H7 (cell line): Measurements from ENCODE around the gene LRRC9. TPM values are rescaled to one million over a fixed set of nuclear protein-coding genes. Genes with fewer than 3 reads are reported as not detected.

ENCODE experiments used
- DNase-seq: peaks from one replicate; pipeline ENCODE4 v3.0.0; 2012
- H3K27me3 ChIP-seq: 2 replicates; pipeline ENCODE4 v1.6.0; 2011; ENCODE audit warnings: mild to moderate bottlenecking, low read length; ENCODE audit not compliant: control insufficient read depth, insufficient read depth
- H3K36me3 ChIP-seq: replicated peaks from 2 replicates; pipeline ENCODE4 v1.5.1; 2011; ENCODE audit warnings: low read length; ENCODE audit not compliant: control insufficient read depth, insufficient read depth
- H3K4me3 ChIP-seq: 2 replicates; pipeline ENCODE4 v1.5.1; 2011; ENCODE audit warnings: low read depth, mild to moderate bottlenecking, control low read depth, low read length, moderate library complexity; ENCODE audit not compliant: insufficient read depth
- total RNA-seq: library from RNA; depleted of rRNA; stranded (reverse); fragments of >200 nt; shearing (Covaris generic); gene quantifications from 2 replicates; pipeline ENCODE4 v1.2.3, GENCODE V29; 2014

LRRC9 gene
- total RNA-seq, 1 experiment from 2014 or later = 0.38 TPM

DNA sequence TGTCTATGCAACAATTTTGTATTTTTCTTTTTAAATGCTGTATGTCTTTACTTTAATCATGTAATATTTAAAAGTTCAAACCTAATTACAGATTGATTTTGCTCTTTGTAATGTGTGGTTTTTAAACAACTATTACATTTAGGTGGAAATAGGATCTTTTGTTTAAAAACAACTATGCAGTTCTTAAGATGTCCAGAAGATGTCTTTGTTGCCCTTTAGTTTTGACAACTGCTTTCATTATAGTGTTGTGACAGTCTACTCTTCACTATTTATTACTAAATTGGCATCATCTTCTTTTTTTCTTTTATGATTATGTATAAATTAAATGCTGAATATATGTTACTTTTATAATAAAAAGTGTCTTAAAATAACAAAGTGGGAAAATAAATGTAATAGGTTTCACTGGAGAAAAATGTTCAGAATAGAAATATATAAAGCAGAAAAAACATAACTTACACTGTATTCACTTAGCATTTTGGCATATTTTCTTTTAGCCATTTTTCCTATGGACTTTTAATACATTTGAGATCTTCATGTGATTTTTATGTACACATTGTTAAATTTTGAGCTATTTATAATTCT lies 144.6 kb downstream of the LRRC9 start:
- DNase-seq = peak; percentile 12
- no peak overlapping the region for H3K4me3 ChIP-seq
- H3K27me3 ChIP-seq = no peaks in the 10 kb centered on the region
- H3K36me3 ChIP-seq = no peaks in the 10 kb centered on the region

DNA sequence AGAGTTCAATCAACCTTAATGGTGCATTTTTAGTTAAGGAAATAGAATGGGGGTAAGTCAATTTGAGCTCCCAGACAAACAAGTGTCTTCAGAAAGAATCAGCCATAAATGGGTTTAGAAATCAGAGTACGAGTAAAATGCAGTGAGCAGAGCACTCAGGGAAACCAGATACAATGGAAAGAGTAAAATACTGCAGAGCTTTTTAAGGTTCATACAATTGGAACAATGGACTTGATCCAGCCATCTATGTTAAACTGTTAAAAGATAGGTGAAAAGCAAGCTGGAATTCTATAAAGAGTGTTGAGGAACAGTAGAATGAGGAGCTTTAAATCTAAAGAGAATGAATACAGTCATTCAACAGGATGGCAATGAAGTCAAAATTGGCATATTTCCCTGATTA lies 147.9 kb downstream of the LRRC9 start:
- no peak for DNase-seq
- Histone ChIP-seq H3K27me3 (no peaks in the 10 kb centered on the region), H3K36me3 (no peaks in the 10 kb centered on the region), H3K4me3 (no peak overlapping the region)

DNA sequence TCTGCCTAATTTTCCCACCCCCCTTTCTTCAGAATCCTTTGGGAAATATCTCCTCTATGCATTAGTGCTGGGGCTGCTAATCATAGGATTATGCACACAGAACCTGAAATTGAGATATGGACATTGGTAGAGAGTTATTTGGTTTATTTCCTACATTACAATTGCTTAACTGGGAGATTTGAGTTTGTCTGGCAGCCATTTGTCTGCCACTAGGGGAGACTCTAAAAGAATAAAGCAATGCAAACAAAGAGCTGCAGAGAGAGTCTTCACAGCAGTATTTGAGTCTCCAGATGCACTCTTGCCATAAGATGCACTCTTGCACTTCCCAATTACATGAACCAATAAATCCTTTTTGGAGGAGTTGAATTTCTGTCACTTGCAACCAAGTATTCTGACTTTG lies 159.8 kb downstream of the LRRC9 start:
- H3K27me3 ChIP-seq = no peaks in the 10 kb centered on the region
- H3K36me3 ChIP-seq = no peaks in the 10 kb centered on the region
- no peak for DNase-seq
- no peak overlapping the region for H3K4me3 ChIP-seq

DNA sequence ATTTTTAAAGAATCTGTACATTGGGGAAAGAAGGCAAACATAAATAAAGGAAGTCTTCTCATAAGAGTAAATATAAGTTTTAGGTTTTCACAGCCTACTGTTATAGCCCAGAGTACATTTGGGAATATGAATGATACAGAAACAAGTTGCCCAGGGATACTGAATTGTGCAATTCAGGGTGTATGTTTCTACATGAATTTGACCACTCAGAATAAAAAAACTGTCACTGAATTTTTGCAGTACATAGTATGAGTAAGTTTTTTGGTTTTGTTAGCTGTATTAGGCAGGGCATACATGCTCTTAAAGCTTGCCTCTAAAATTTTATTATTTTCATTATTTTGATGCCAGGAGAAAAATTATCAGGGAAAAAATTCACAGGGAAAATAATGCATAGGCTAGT lies 165.1 kb downstream of the LRRC9 start:
- H3K27me3 ChIP-seq = no peaks in the 10 kb centered on the region
- H3K4me3 ChIP-seq = no peak overlapping the region
- no peak for DNase-seq
- no peaks in the 10 kb centered on the region for H3K36me3 ChIP-seq

DNA sequence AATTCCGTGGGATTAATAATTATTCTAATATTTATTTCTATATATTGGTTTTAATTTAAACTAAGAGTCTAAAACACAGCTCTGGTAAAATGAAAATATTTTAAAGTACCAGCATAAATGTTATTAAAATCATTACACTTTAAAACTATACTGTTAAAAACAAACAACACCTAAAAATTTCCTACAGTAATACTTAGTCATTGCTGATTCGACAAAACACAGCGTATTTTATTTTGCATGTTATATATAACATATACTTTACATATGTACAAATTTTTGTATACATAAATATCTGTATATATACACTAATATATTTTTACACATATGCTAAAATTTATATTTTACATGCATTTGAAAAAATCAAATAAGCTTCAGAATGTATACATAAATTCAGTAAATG lies 165.7 kb downstream of the LRRC9 start:
- no peaks in the 10 kb centered on the region for H3K27me3 ChIP-seq
- DNase-seq = no peak
- no peaks in the 10 kb centered on the region for H3K36me3 ChIP-seq
- no peak overlapping the region for H3K4me3 ChIP-seq

DNA sequence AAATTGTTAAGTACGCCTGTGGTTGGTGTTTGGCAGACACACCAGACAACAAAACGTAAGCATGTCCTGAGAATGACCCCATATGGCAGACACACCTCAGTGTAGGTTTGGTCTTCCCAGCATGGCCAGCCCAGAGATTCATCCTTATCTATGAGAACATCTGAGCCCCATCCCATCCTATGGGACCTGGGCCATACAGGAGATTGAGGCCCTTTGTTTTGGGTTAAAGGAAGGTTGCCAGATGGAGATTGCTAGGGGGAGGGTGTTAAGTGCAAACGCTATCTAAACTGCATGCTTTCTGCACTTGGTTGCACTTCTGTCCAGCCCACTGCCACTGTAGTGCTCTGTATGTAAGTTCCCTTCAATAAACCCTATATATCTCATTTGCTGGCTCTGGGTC lies 167.7 kb downstream of the LRRC9 start:
- no peaks in the 10 kb centered on the region for H3K36me3 ChIP-seq
- no peak overlapping the region for H3K4me3 ChIP-seq
- no peak for DNase-seq
- no peaks in the 10 kb centered on the region for H3K27me3 ChIP-seq

DNA sequence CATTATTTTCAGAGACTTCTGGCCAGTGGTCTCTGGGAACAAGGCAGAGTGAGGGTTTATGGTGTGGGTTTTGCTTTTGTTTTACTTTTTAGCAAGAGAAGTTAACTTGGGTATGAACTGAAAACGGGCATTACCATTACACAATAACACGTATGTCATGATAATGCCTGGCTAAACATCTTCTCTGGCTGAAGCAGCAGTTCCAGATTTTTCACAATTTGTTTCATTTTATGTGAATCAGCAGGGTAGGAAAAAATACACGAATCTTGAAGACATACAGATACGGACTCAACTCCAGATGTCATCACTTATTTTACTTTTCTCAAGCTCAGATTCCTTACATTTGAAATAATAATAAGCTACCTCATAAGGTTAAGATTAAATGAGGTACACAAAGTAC lies 169.3 kb downstream of the LRRC9 start:
- no peak for DNase-seq
- no peaks in the 10 kb centered on the region for H3K36me3 ChIP-seq
- no peaks in the 10 kb centered on the region for H3K27me3 ChIP-seq
- no peak overlapping the region for H3K4me3 ChIP-seq

DNA sequence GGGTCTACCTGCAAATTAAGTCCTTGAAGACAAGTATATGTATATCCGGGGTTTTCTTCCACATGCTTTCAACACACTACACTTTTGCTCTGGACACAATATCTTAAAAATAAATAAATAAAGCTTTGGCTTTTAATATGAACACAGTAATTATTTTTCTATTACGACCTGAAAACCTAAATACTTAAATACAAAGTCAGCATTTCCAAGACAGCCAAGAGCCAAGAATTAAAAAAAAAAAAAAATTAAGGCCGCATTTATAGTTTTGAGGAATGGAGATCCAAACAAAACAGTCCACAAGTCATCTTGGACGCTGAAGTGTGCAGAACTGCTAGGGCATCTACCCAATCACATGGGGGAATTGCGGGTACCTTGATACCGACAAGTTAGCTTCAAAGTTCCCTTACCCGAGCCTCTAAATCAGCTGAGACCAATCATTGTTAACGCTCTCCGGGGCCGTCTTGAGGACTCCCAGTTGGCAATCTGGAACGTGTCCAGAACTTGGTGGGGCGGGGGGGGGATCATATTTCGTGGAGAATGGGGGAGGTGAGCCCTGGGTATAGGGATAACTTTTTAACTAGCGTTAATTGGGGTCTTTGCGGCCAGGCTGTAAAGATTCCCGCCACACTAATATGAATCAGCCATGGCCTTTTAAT lies 171.0 kb downstream of the LRRC9 start:
- H3K36me3 ChIP-seq = no peaks in the 10 kb centered on the region
- peak overlapping the region; percentile 82 for H3K4me3 ChIP-seq
- no peaks in the 10 kb centered on the region for H3K27me3 ChIP-seq
- DNase-seq = peak; percentile 15

DNA sequence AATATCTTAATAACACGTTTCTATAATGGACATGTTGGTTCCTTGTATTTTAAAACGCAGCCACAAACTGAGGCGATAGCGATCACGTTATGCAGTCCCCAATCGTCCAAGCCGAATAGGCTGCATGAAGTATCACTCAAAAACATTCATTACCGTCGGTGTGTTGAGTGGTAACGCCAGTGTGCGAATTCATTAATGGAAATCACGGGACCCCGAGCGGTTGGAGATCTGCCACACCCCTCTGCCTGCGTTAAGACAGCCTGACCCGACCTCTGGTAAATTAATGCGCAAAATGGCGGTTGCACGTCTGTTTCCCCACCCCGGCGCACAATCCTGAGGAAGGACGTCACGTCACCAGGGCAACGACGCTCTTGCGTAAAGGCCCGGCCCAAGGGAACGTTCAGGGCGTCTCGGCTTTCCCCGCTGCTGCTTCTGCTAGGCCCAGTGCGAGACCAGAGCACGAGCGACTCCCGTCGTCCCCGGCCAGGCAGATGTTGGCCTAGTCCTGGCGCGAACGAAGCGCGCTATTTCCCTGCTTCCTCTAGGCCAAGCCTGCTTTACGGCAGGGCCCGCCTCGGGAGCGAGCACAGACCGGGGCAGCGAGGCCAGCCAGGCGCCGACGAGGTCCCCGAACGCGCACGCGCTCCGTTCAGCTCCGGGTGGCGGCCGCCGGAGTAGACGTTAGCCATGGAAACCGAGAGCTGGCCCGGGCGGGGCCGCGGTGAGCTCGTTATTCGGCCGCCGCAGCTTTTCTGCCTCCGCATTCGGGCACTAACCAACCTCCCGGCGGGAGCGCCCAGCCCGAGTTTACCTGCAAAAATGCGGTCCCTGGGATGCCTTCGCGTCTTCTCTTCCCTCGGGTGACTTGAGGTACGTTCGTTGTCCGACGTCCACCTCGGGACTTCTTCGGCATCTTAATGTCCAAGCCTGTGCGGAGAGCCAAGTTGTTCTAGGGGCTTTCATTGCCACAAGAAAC lies 171.9 kb downstream of the LRRC9 start, which contains the start of gene PCNX4:
PCNX4 (plus strand) TSS at position 374 of the 976 bp plus-strand sequence. CDS start 15,716 bp downstream, outside the sequence.
- H3K36me3 ChIP-seq = no peaks in the 10 kb centered on the region
- no peaks in the 10 kb centered on the region for H3K27me3 ChIP-seq
- peak within 1 kb of the TSS; percentile 82 for H3K4me3 ChIP-seq
- peak; percentile 85 for DNase-seq

DNA sequence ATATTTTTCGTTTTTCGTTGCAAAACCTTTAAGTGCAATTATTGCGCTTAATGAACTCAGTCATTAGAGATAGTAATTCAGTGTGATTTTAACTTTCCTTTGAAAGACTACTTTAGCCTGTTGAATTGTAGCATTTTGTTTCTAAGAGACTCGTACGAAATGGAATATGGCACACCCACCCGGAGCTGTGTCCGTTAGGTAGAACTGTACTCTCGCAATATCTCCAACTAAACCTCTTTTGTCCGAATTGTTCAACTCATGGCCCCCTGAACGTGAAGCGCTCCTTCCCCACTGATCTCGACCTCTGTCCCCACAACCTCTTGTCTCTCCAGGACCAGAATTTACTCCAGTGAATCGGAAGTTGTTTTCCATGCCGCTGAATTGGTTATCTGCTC lies 172.6 kb downstream of the LRRC9 start:
- no peaks in the 10 kb centered on the region for H3K36me3 ChIP-seq
- no peak for DNase-seq
- no peaks in the 10 kb centered on the region for H3K27me3 ChIP-seq
- peak overlapping the region; percentile 82 for H3K4me3 ChIP-seq

DNA sequence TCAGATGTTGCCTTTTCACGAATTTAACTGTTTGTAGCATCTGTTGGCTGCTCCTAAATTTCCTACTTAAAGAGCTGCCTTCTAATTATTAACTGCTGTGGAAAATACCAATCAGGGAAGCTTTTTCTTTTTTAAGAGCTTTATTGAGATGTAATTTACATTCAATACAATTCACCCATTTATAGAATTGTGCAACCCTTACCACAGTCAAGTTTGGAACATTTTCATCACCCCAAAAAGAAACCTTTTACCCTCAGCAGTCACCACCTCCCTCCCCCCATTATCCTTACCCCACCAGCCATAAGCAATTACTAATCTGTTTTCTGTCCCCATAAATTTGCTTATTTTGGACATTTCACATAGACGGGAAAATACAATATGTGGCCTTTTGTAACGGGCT lies 173.1 kb downstream of the LRRC9 start:
- DNase-seq = no peak
- Histone ChIP-seq H3K4me3 (peak overlapping the region; percentile 82), H3K36me3 (no peaks in the 10 kb centered on the region), H3K27me3 (no peaks in the 10 kb centered on the region)

DNA sequence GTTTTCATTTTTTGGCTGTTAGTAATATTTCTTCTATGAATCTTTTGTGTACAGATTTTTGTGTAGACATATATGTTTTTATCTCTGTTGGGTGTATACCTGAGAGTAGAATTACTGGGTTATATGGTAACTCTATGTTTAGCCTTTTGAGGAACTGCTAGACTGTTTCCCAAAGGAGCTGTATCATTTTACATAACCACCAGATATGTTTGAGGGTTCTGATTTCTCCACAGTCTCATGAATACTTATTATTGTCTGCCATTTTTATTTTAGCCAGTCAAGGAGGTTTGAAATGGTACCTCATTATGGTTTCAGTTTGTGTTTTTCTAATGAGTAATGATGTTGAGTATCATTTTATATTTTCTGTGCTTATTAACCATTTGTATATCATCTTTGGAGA lies 173.7 kb downstream of the LRRC9 start:
- no peak for DNase-seq
- Histone ChIP-seq H3K4me3 (no peak overlapping the region; the same call in 1 of the 2 replicates), H3K27me3 (no peaks in the 10 kb centered on the region), H3K36me3 (no peaks in the 10 kb centered on the region)

DNA sequence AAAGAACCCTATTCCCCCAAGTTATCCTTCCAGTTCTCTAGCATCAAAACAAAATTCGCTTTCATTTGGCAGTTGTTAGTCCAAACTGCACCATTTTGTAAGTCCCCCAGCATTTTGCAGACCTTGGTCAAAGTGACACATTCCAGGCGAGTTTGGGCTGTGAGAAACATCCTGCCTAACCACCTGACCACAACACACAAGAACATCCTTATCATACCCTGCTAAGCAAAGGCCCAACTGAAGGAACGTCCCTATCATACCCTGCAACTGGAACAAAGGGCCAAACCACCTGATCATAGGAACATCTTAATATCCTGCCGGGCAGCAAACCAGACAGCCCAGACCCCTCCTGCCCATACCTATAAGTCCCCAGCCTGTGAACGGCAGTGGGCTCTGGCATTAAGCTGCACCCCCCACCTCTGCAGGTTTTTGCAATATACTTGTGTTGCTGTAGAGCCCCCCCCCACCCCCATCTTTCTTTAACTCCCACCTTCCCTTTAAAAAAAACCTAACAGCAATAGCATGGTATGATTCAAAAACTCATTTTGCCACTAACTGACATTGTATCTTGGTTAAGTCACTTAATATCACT lies 174.5 kb downstream of the LRRC9 start:
- H3K36me3 ChIP-seq = no peaks in the 10 kb centered on the region
- DNase-seq = no peak
- no peak overlapping the region for H3K4me3 ChIP-seq
- no peaks in the 10 kb centered on the region for H3K27me3 ChIP-seq

DNA sequence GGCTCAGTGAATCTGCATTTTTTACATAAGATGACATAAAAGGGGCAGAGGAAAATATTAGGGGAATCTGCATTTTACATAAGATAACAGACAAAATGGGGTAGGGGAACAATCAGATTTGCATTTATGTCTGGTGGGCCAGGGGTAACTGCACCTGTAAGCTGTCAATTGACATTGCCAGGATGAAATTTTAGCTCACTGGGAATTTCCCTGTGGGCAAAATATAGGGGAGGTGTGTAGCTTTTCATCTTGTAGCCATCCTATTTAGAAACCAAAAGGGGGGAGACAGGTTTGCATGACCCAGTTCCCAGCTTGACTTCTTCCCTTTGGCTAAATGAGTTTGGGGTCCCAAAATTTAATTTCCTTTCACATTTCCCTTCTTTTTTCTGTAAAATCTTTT lies 175.3 kb downstream of the LRRC9 start:
- Histone ChIP-seq H3K27me3 (no peaks in the 10 kb centered on the region), H3K4me3 (no peak overlapping the region), H3K36me3 (no peaks in the 10 kb centered on the region)
- no peak for DNase-seq
